Liver (tissue), 9 donors: ENCODE data around the gene OSMR. TPM values are rescaled to one million over a fixed set of nuclear protein-coding genes. Genes with fewer than 3 reads are reported as not detected.

Source experiments
- DNase-seq: peaks from one replicate; pipeline ENCODE4 v3.0.0-alpha.2; 2017; ENCODE audit warnings: low spot score
- H3K27ac ChIP-seq, 2 donors: one replicate each; pipeline ENCODE4 v1.7.0; 2013; ENCODE audit warnings: inconsistent platforms in 2 of 2, low read length in 2 of 2, control low read depth in 1 of 2, low read depth in 1 of 2, mild to moderate bottlenecking in 1 of 2
- H3K27me3 ChIP-seq, 4 donors: one replicate each; pipeline versions ENCODE4 v1.6.1 to v1.7.0; 2013; ENCODE audit warnings: low read length in 3 of 4, inconsistent platforms in 1 of 4, mild to moderate bottlenecking in 1 of 4, moderate library complexity in 1 of 4; ENCODE audit not compliant: control insufficient read depth in 4 of 4, insufficient read depth in 4 of 4
- H3K36me3 ChIP-seq, 4 donors: one replicate each; pipeline versions ENCODE4 v1.6.1 to v1.7.0; 2013; ENCODE audit warnings: low read length in 3 of 4, mild to moderate bottlenecking in 3 of 4, low read depth in 1 of 4, moderate library complexity in 1 of 4; ENCODE audit not compliant: control insufficient read depth in 4 of 4, insufficient read depth in 3 of 4
- H3K4me1 ChIP-seq, 4 donors: one replicate each; pipeline versions ENCODE4 v1.6.1 to v1.7.0; 2013; ENCODE audit warnings: low read length in 3 of 4, mild to moderate bottlenecking in 3 of 4, moderate library complexity in 1 of 4; ENCODE audit not compliant: control insufficient read depth in 4 of 4, insufficient read depth in 4 of 4
- H3K4me3 ChIP-seq, 3 donors: one replicate each; pipeline versions ENCODE4 v1.6.1 to v1.7.0; 2013; ENCODE audit warnings: low read length in 3 of 3, control low read depth in 1 of 3, low read depth in 1 of 3, mild to moderate bottlenecking in 1 of 3
- H3K9ac ChIP-seq, 2 donors: one replicate each; pipeline ENCODE4 v1.7.0; 2013; ENCODE audit warnings: low read length in 2 of 2, mild to moderate bottlenecking in 2 of 2, moderate library complexity in 2 of 2, control low read depth in 1 of 2, low read depth in 1 of 2
- H3K9me3 ChIP-seq, 4 donors: one replicate each; pipeline versions ENCODE4 v1.6.1 to v1.7.0; 2013; ENCODE audit warnings: low read length in 3 of 4; ENCODE audit not compliant: control insufficient read depth in 4 of 4
- ATF3 ChIP-seq: IDR thresholded peaks from 2 replicates; pipeline ENCODE4 v1.6.1; 2016; ENCODE audit warnings: antibody characterized with exemption
- CTCF ChIP-seq: fragments of 150-350 bp; IDR thresholded peaks from 2 replicates; pipeline ENCODE4 v1.5.1; 2017; ENCODE audit warnings: improper control_type of control experiment, low read depth, low read length; ENCODE audit not compliant: missing input control
- EGR1 ChIP-seq, 2 donors: IDR thresholded peaks; 2 replicates each; pipeline ENCODE4 v1.6.1; 2016 to 2018; ENCODE audit warnings: antibody characterized with exemption in 2 of 2, low read depth in 2 of 2
- FOXA1 ChIP-seq: IDR thresholded peaks from 2 replicates; pipeline ENCODE4 v1.6.1; 2016; ENCODE audit warnings: antibody characterized with exemption
- GABPA ChIP-seq, 2 donors: IDR thresholded peaks in 1 of 2; conservative IDR thresholded peaks in 1 of 2; 2 replicates each; pipeline ENCODE4 v1.6.1; 2016; ENCODE audit warnings: antibody characterized with exemption in 2 of 2, mild to moderate bottlenecking in 1 of 2, moderate library complexity in 1 of 2
- HNF4A ChIP-seq, 2 donors: conservative IDR thresholded peaks; 2 replicates each; pipeline ENCODE4 v1.6.1; 2016; ENCODE audit warnings: antibody characterized with exemption in 2 of 2, mild to moderate bottlenecking in 2 of 2
- HNF4G ChIP-seq: IDR thresholded peaks from 2 replicates; pipeline ENCODE4 v1.6.1; 2016; ENCODE audit warnings: antibody characterized with exemption
- JUND ChIP-seq, 2 donors: IDR thresholded peaks; 2 replicates each; pipeline ENCODE4 v1.6.1; 2016; ENCODE audit warnings: antibody characterized with exemption in 2 of 2
- MAX ChIP-seq: IDR thresholded peaks from 2 replicates; pipeline ENCODE4 v1.6.1; 2016; ENCODE audit warnings: antibody characterized with exemption
- NR2F2 ChIP-seq: IDR thresholded peaks from 2 replicates; pipeline ENCODE4 v1.6.1; 2016; ENCODE audit warnings: antibody characterized with exemption
- RAD21 ChIP-seq, 2 donors: IDR thresholded peaks; 2 replicates each; pipeline ENCODE4 v1.6.1; 2016; ENCODE audit warnings: antibody characterized with exemption in 2 of 2, mild to moderate bottlenecking in 2 of 2
- REST ChIP-seq: IDR thresholded peaks from 2 replicates; pipeline ENCODE4 v1.6.1; 2016; ENCODE audit warnings: antibody characterized with exemption, mild to moderate bottlenecking
- RXRA ChIP-seq, 2 donors: IDR thresholded peaks; 2 replicates each; pipeline ENCODE4 v1.6.1; 2017 to 2018; ENCODE audit warnings: antibody characterized with exemption in 2 of 2, mild to moderate bottlenecking in 1 of 2
- SP1 ChIP-seq: IDR thresholded peaks from 2 replicates; pipeline ENCODE4 v1.6.1; 2018; ENCODE audit warnings: antibody characterized with exemption, mild to moderate bottlenecking
- WGBS: extraction: QIAGEN DNeasy Blood & Tissue Kit; methylation state at CpG from one replicate; pipeline ENCODE4 v1.1.7; 2013; 5-methylcytosine and 5-hydroxymethylcytosine counted together
- polyA plus RNA-seq, 2 donors: library from polyadenylated mRNA; stranded (reverse) in 1 of 2; unstranded in 1 of 2; fragments of 200-250 nt in 1 of 2; fragments of >200 nt in 1 of 2; fragmentation: Nextera tagmentation in 1 of 2; extraction: Ambion mirVana in 1 of 2; gene quantifications; one replicate each; pipeline versions ENCODE4 v1.2.1 to v1.2.3, GENCODE V29; 2013 to 2015
- total RNA-seq, 2 donors: library from RNA; depleted of rRNA; stranded (reverse); fragments of >200 nt; gene quantifications; one replicate each; pipeline ENCODE4 v1.2.3, GENCODE V29; 2014
- donor health status: healthy.
- donor health status: healthy.
- donor health status: healthy.
- donor health status: healthy.
- donor health status: healthy.

Gene OSMR
- total and polyA plus RNA-seq, 4 donors: 4.3 to 34.5 (median 11.7) TPM

- no peak overlapping the region for H3K27ac ChIP-seq
- TF ChIP-seq HNF4A (conservative IDR thresholded peaks at IDR 0.05): no peak
- TF ChIP-seq RXRA (IDR thresholded peaks at IDR 0.05): no peak
- no peak for TF ChIP-seq CTCF
- TF ChIP-seq JUND (IDR thresholded peaks at IDR 0.05): no peak
- no peak for TF ChIP-seq FOXA1
- no peak for TF ChIP-seq REST
- no peak for TF ChIP-seq EGR1 (IDR thresholded peaks at IDR 0.05; ENCODE audit: low read depth in 2 of 2)
- TF ChIP-seq HNF4G: no peak
- TF ChIP-seq ATF3: no peak
- no peak for TF ChIP-seq MAX
- no peak for TF ChIP-seq GABPA (IDR thresholded peaks at IDR 0.05 in 1 of 2, conservative IDR thresholded peaks at IDR 0.05 in 1 of 2)
- TF ChIP-seq NR2F2: no peak
- no peak for TF ChIP-seq SP1
- WGBS: 73% methylated on average over 13 of the region's 13 CpGs
These were observed 46.0 kb upstream of the OSMR start for GRCh38 chr5:38799556-38800377.

GRCh38 chr5:38800515-38800914 is 45.3 kb upstream of the OSMR start:
- H3K9ac ChIP-seq: no peak overlapping the region
- H3K27ac ChIP-seq: no peak overlapping the region
- WGBS: 75% methylated on average over 3 of the region's 3 CpGs
- H3K36me3 ChIP-seq: no peaks in the 10 kb centered on the region
- DNase-seq: no peak
- no peak overlapping the region for H3K4me3 ChIP-seq
- TF ChIP-seq NR2F2 (peak; percentile 76), CTCF (no peak), SP1 (no peak), RAD21 (IDR thresholded peaks at IDR 0.05) (no peak), FOXA1 (no peak)
- no peaks in the 10 kb centered on the region for H3K9me3 ChIP-seq
- peaks cover 0 to 2% (median 0%) of the 10 kb centered on the region in 4 donors for H3K4me1 ChIP-seq
- peaks cover 0 to 4% (median 0%) of the 10 kb centered on the region in 4 donors for H3K27me3 ChIP-seq

More at GRCh38 chr5:38799556-38800377, 46.0 kb upstream of the OSMR start:
- peaks cover 0 to 2% (median 0%) of the 10 kb centered on the region in 4 donors for H3K4me1 ChIP-seq
- no peak for DNase-seq
- H3K4me3 ChIP-seq: no peak overlapping the region
- no peak overlapping the region for H3K9ac ChIP-seq
- H3K27me3 ChIP-seq: peaks cover 0 to 4% (median 0%) of the 10 kb centered on the region in 4 donors
- H3K9me3 ChIP-seq: no peaks in the 10 kb centered on the region
- no peaks in the 10 kb centered on the region for H3K36me3 ChIP-seq
